Panc1 (cell line): ENCODE results near the gene GAS7. TPM values are rescaled to one million over a fixed set of nuclear protein-coding genes. Genes with fewer than 3 reads are reported as not detected.

ENCODE experiments used
- ATAC-seq: fragments of 200-7000 bp; cut with Tn5 transposase; 2 replicates; pipeline ENCODE4 v1.9.1; 2020; ENCODE audit warnings: mild to moderate bottlenecking, moderate library complexity
- BruUV-seq: library from RNA; stranded (reverse); fragments of 400-500 nt; replicated peaks from 2 replicates; lab custom pipeline; 2021; lab: Mats Ljungman, UMichigan
- CTCF ChIA-PET: fragments of 300-600 bp; sonication (Branson Sonifier 250); formaldehyde crosslinking; loops from one replicate; lab custom pipeline; 2022; ENCODE audit warnings: antibody characterized with exemption; lab: Charles Lee
- POLR2A ChIA-PET: fragments of 300-600 bp; sonication (Branson Sonifier 250); formaldehyde crosslinking; loops from one replicate; lab custom pipeline; 2022; ENCODE audit warnings: antibody characterized with exemption; lab: Charles Lee
- DNase-seq: peaks from one replicate; pipeline ENCODE4 v3.0.0-alpha.2; 2010; ENCODE audit warnings: low read depth, low spot score
- H3K27ac ChIP-seq: 2 replicates; pipeline ENCODE4 v1.5.1; 2011; ENCODE audit warnings: mild to moderate bottlenecking, low read length, inconsistent platforms
- H3K27me3 ChIP-seq: fragments of 200-500 bp; sonication (Bioruptor generic); 2 replicates; pipeline ENCODE4 v1.6.0; 2014; ENCODE audit warnings: low read length, inconsistent platforms; ENCODE audit not compliant: control insufficient read depth, insufficient read depth
- H3K36me3 ChIP-seq: fragments of 200-500 bp; sonication (Bioruptor generic); 2 replicates; pipeline ENCODE4 v1.5.1; 2014; ENCODE audit warnings: inconsistent platforms, mild to moderate bottlenecking, low read length, moderate library complexity; ENCODE audit not compliant: control insufficient read depth, insufficient read depth
- H3K4me1 ChIP-seq: 2 replicates; pipeline ENCODE4 v1.5.1; 2011; ENCODE audit warnings: inconsistent platforms, mild to moderate bottlenecking, low read length, moderate library complexity; ENCODE audit not compliant: control insufficient read depth, insufficient read depth
- H3K4me3 ChIP-seq, 2 experiments: 2 replicates each; pipeline ENCODE4 v1.5.1; 2011 to 2012; ENCODE audit warnings: low read depth in 2 of 2, low read length in 2 of 2, mild to moderate bottlenecking in 2 of 2, inconsistent platforms in 1 of 2, moderate library complexity in 1 of 2
- H3K9me3 ChIP-seq: fragments of 200-500 bp; sonication (Bioruptor generic); 2 replicates; pipeline ENCODE4 v1.5.1; 2014; ENCODE audit warnings: low read depth, mild to moderate bottlenecking, inconsistent platforms, low read length, moderate library complexity; ENCODE audit not compliant: control insufficient read depth, insufficient read depth
- CTCF ChIP-seq: fragments of 450-650 bp; IDR thresholded peaks from 2 replicates; pipeline ENCODE4 v1.5.1; 2017; ENCODE audit warnings: mild to moderate bottlenecking
- POLR2AphosphoS5 ChIP-seq: IDR thresholded peaks from 2 replicates; pipeline ENCODE4 v1.6.1; 2012; ENCODE audit warnings: mild to moderate bottlenecking, low read depth, low read length, moderate library complexity
- SIN3A ChIP-seq: IDR thresholded peaks from 2 replicates; pipeline ENCODE4 v1.6.1; 2012; ENCODE audit warnings: low read depth, mild to moderate bottlenecking, low read length, moderate library complexity, borderline replicate concordance; ENCODE audit not compliant: insufficient read depth
- TCF7L2 ChIP-seq: IDR thresholded peaks from 2 replicates; pipeline ENCODE4 v1.6.1; 2011; ENCODE audit warnings: mild to moderate bottlenecking, low read depth, low read length, inconsistent platforms
- in situ Hi-C: cut with HindIII; loops from 2 replicates; pipeline ENCODE4 v1.10.0; 2016; ENCODE audit warnings: low sequenced_read_pairs, low pct_unique_long_range_greater_than_20kb
- intact Hi-C: fragments of 100-400 bp; cut with micrococcal nuclease; formaldehyde crosslinking; loops from one replicate; pipeline ENCODE4 v1.10.0; 2022; ENCODE audit not compliant: unreplicated experiment
- total RNA-seq: library from RNA; stranded (reverse); gene quantifications from one replicate; pipeline ENCODE4 v1.2.1, GENCODE V29; 2021; ENCODE audit not compliant: unreplicated experiment
- TF ChIP-seq, protein P1 (sequence below), 2 experiments: IDR thresholded peaks; 2 replicates each; pipeline ENCODE4 v1.6.1; 2011 to 2012; ENCODE audit warnings: low read depth in 2 of 2, control low read depth in 1 of 2, low read length in 1 of 2, mild to moderate bottlenecking in 1 of 2, moderate library complexity in 1 of 2; ENCODE audit not compliant: insufficient read depth in 1 of 2

GAS7 gene
- total RNA-seq, 1 experiment from 2014 or later: 0.05 TPM

DNA sequence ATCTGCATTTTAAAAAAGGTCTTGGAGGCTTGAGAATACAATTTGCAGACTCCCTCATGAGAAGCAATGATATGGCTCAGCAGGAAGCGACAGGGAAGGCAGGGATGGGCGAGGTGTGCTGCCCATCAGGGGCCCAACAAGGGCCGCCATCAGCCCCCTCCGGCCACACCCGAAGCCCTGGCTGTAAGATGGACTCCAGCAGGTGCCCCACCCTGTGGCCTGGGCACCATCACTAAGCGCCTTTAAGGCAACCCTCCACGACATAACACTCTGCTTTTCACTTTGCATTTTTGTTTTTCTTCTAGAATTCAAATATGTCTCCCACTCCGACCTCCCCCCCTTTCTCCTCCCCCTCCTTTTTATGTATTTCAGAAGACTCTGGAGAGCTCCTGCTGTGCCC, 241.2 kb downstream of the GAS7 start:
- no peak for ATAC-seq

GRCh38 chr17:9956474-9957131, 241.8 kb downstream of the GAS7 start:
- Histone ChIP-seq H3K4me1 (no peaks in the 10 kb centered on the region), H3K27me3 (peaks cover 3% of the 10 kb centered on the region; the same call in 1 of the 2 replicates), H3K36me3 (no peaks in the 10 kb centered on the region), H3K9me3 (no peaks in the 10 kb centered on the region), H3K4me3 (no peak overlapping the region), H3K27ac (no peak overlapping the region)
- no peak for DNase-seq
- ATAC-seq: no peak
- in situ Hi-C loops (no loop called here), intact Hi-C loops (no loop called here)
- no TSS peak for BruUV-seq
- no peak for TF ChIP-seq CTCF
- TF ChIP-seq SIN3A: no peak
- no peak for TF ChIP-seq TCF7L2
- TF ChIP-seq POLR2AphosphoS5: no peak
- TF ChIP-seq, protein P1, sequence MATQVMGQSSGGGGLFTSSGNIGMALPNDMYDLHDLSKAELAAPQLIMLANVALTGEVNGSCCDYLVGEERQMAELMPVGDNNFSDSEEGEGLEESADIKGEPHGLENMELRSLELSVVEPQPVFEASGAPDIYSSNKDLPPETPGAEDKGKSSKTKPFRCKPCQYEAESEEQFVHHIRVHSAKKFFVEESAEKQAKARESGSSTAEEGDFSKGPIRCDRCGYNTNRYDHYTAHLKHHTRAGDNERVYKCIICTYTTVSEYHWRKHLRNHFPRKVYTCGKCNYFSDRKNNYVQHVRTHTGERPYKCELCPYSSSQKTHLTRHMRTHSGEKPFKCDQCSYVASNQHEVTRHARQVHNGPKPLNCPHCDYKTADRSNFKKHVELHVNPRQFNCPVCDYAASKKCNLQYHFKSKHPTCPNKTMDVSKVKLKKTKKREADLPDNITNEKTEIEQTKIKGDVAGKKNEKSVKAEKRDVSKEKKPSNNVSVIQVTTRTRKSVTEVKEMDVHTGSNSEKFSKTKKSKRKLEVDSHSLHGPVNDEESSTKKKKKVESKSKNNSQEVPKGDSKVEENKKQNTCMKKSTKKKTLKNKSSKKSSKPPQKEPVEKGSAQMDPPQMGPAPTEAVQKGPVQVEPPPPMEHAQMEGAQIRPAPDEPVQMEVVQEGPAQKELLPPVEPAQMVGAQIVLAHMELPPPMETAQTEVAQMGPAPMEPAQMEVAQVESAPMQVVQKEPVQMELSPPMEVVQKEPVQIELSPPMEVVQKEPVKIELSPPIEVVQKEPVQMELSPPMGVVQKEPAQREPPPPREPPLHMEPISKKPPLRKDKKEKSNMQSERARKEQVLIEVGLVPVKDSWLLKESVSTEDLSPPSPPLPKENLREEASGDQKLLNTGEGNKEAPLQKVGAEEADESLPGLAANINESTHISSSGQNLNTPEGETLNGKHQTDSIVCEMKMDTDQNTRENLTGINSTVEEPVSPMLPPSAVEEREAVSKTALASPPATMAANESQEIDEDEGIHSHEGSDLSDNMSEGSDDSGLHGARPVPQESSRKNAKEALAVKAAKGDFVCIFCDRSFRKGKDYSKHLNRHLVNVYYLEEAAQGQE (IDR thresholded peaks at IDR 0.05; ENCODE audit: insufficient read depth in 1 of 2, low read depth in 2 of 2, low read length in 1 of 2): no peak
- POLR2A ChIA-PET: no interaction called here
- CTCF ChIA-PET: interaction anchor here (0.7 kb wide), 1 partner anchor 671 kb away, joined by 3 read pairs; no protein-coding TSS in a partner anchor

More for the DNA sequence above, 241.2 kb downstream of the GAS7 start:
- TF ChIP-seq SIN3A (no peak), POLR2AphosphoS5 (no peak), CTCF (no peak), TCF7L2 (no peak)
- Histone ChIP-seq H3K4me3 (no peak overlapping the region), H3K9me3 (no peaks in the 10 kb centered on the region), H3K36me3 (no peaks in the 10 kb centered on the region), H3K27me3 (peaks cover 5% of the 10 kb centered on the region; the same call in 1 of the 2 replicates), H3K4me1 (no peaks in the 10 kb centered on the region), H3K27ac (no peak overlapping the region)
- ChIA-PET CTCF (no interaction called here), POLR2A (no interaction called here)
- no TSS peak for BruUV-seq
- in situ Hi-C loops (no loop called here), intact Hi-C loops (no loop called here)
- DNase-seq: no peak
